ENCODE measurements around the gene RACGAP1.

RACGAP1 gene

DNA sequence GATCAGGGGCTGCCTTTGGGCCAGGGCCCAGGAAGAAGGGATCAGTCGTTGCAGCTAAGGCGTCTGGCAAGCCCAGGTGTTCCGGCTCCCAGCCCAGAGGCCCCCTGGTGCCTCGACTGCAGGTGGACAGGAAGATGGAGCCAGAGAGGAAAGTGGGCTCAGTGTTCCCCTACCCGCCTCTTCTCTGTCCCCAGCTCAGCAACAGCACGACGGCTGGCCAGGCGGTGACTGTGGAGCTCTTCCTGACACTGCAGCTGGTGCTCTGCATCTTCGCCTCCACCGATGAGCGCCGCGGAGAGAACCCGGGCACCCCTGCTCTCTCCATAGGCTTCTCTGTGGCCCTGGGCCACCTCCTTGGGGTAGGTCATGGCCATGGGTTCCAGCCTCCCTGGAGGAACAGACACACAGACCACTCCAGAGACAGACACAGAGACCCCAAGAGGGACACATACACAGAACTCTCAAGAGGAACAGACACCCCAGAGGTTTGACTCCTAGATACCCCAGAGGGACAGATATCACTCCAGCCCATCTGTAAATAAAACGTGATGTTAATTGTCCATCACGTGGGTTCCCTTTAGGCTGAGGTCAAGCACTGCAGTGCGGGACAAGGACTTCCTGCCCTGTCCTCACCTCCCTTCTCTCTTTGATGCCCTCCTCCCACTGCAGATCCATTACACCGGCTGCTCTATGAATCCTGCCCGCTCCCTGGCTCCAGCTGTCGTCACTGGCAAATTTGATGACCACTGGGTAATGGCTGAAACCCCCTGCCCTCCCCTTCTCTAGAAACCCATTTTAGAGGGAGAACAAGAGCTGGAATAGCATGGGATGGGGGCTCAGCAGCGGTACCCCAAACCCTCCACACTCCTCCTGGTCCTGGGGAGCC, 71.1 kb downstream of the RACGAP1 start:
- ATAC-seq = no peak

DNA sequence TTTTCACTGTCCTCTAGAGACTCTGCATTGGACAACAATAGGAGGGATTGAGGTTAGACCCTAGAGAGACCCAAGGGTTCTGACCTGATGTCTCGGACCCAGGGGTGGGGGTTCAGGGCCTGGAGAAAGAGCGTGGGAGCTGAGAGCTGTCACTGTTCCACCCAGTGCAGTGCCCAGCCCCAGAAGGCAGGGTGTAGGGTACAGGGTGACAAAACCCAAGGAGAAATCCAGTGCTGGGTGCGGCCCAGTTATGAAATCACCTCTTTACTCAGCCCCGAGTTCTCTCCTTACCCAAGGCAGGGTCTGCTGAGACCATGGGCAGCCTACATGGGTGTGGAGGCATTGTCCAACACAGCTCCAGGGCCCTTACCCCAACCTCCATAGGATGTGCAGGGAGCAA, 72.1 kb downstream of the RACGAP1 start:
- ATAC-seq = no peak

GRCh38 chr12:49952391-49953055, 72.8 kb downstream of the RACGAP1 start:
- no peak for ATAC-seq

- no peak for ATAC-seq
These were observed 73.7 kb downstream of the RACGAP1 start for GRCh38 chr12:49951411-49952240.

GRCh38 chr12:49950273-49951251, 74.7 kb downstream of the RACGAP1 start, which contains the start of gene AQP2:
Gene AQP2, plus strand, starts transcription at chr12:49950737. Its CDS starts 94 bp downstream, at chr12:49950831.
- ATAC-seq = no peak

- no peak for ATAC-seq
These were observed 75.4 kb downstream of the RACGAP1 start for GRCh38 chr12:49949866-49950265.

GRCh38 chr12:49948866-49949845, 76.1 kb downstream of the RACGAP1 start:
- ATAC-seq = no peak

DNA sequence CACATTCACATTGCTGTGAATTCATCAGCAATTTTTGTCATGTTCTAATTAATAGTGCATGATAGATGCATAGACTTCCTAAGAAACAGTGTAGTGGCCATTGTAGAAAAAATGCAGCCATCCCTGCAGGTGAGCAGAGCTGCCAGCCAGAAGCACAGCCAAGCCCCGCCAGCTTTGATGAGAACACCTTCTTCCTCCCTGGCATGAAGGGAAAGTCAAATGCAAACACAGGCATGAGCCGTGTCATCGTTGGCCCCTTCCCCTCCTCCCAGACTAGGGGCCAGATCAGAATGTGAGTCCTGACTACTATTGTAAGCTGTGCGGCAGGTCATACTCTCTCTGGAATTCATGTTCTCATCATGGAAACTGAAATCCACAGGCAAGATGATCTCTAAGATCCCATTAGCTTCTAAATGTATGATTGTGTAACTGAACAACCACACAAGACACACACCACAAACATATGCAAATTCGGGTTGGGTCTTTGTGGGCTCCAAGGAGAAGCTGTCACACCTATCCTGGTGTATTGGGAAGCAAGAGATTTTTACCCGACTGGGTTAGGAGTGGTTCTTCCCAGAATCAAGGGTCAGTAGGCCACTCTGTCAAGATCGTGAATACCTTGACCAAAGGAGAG, 77.6 kb downstream of the RACGAP1 start:
- no peak for ATAC-seq

DNA sequence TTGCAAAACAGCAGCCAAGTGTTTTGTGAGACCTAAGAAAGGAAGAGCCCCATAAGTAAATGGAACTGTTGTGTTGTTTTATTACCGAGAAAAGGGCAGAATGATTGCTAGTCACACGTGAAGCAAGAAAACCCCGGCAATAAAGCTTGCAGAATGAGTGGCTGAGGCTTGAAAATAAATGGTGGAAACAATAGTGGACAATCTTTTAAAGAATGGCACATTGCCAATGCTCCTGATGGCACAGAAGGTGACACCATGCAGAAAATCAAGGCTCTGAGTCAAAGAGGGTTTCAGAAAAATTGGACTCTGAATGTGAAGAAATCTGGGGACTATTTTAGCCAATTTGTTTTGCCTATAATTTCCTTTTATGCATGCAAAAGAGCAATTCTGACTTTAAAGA, 78.8 kb downstream of the RACGAP1 start:
- peak in 1 of 2 donors; percentile 6 for ATAC-seq

GRCh38 chr12:49946086-49946485, 79.2 kb downstream of the RACGAP1 start:
- ATAC-seq = peak; percentile 33 to 49

DNA sequence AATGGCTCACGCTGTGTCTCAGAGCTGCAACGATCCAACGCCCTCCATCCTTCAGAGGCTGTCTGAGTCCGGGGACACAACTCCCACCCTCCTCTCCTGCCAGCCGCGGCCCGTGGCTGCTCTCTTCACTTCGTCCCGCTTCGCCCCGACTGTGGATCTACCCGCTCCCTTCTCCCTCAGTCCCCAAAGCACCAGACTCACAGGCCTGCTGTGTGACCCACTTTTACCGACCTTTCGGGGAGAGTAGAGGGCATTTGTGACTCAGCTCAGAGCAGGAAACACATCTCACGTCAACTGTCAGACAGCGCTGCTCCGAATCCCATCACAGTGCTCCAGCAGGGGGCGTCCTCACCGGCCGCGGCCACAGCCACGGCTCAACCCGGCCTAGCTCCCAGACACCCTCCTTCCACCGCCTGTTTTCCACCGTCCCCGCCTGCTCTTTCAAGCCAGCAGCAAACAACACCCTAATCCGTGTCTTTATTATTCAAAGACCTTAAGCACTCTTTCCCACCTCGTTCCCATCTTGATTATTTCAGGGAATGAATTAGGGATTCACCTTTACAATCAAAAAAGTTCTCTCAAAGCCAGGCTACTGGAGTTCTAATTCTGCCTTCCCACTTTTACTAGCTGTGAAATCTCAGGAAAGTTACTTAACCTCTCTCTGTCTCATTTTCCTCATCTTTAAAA, 79.8 kb downstream of the RACGAP1 start:
- peak; percentile 90 to 91 for ATAC-seq

DNA sequence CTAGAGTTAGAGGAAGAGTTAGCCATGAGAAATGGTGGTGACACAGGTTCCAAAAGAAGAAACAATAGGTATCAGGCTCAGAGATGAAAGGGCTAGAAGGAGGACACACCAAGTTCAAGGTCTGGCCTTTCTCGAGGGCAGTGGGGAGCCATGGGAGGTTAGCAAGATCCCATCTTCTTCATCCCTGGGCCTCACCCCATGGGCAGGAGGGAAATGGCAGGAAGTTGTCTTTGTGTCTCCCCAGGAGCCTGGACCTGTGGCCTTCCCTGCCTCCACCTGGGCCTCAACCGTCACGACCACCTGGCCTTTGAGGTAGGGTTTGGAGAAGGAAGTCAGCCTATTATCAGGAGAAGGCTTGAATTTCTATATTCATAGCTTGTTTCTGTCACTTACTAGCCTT, 80.6 kb downstream of the RACGAP1 start:
- no peak for ATAC-seq

- ATAC-seq = no peak
These were observed 81.2 kb downstream of the RACGAP1 start for GRCh38 chr12:49944046-49944445.

DNA sequence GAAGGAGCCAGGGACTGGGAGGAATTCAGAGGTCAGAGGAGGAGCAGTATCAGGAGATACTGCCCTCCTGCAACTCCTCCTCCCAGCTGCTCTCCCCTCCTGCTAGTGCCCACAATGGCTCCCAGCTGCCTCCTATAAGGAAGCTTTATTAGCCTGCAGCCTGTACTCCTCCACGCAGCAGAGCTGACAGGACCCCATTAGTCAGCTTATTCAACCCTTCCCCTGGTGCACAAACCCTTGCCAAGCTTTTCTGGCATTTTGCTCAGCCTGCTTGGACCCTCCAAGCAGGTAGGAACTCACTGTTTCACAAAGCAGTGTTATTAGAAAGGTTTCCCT, 81.7 kb downstream of the RACGAP1 start:
- no peak for ATAC-seq

DNA sequence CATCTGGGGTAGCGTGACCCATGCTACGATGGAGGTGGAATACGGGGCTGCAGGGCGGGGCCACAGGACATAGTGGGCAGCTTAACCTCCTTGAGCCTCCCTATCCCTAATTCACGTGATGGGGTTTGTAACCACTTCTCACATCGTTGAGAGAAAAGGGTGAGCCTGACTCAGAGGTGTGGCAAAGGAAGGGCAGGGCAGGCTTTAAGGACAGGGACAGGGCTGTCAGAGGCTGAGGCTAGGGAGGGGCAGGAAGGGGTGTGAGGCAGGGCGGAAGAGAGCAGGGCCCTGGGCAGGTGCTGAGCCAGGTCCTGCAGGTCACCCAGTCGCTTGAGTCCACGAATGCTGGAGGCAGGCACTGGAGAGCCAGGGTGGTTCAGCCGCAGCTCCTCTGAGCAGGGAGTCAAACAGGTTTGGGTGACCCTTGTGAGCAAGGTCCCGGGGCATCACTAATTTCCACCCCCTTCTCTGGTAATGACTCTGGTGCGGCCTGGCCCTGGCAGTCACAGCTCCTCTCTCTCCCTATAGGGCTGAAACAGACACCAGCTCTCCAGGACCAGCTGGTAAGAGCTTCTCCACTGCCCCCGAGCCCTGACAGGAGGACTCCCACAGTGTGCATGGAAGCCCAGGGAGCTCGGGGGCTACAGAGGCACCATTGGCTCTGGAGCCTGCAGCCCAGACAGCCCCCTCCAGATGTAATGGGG, 82.2 kb downstream of the RACGAP1 start:
- peak; percentile 23 to 52 for ATAC-seq

DNA sequence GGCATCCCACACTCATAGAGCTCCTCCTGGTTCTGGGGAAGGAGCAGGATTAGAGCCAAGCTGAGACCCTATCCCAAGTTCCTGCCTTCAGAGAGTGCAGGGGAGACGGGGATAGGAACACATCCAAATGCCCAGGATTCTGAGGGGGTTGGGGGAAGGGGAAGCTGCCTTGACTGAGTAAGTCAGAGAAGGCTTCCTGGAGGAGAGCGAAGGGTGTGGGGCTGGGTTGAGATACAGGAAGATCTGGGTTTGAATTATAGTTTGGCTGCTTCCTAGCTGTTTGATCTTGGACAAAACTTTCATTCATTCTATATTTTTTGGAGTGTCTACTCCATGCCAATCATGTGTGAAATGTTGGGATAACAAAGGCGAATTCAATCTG, 82.8 kb downstream of the RACGAP1 start:
- ATAC-seq = no peak

- ATAC-seq = no peak
These were observed 83.5 kb downstream of the RACGAP1 start for GRCh38 chr12:49941556-49942511.

- no peak for ATAC-seq
These were observed 85.6 kb downstream of the RACGAP1 start for GRCh38 chr12:49939707-49940106.
